ENCODE measurements around the gene PRRT4. TPM values are rescaled to one million over a fixed set of nuclear protein-coding genes. Genes with fewer than 3 reads are reported as not detected.

Gene PRRT4
- total RNA-seq, 6 experiments from 2014 or later = not detected

- no peak overlapping the region for H3K27ac Mint-ChIP-seq
These were observed 7.9 kb downstream of the PRRT4 start for GRCh38 chr7:128353610-128354009.

GRCh38 chr7:128353189-128353588, 8.3 kb downstream of the PRRT4 start:
- H3K9me3 Mint-ChIP-seq = no peaks in the 10 kb centered on the region
- H3K4me1 Mint-ChIP-seq (ENCODE audit: low read depth) = peaks cover 8% of the 10 kb centered on the region; the same call in 1 of the 2 replicates
- H3K4me3 Mint-ChIP-seq = no peak overlapping the region
- no peak overlapping the region for H3K27ac Mint-ChIP-seq
- H3K36me3 Mint-ChIP-seq (ENCODE audit: low read depth) = no peaks in the 10 kb centered on the region
- no peak for TF ChIP-seq CTCF (IDR thresholded peaks at IDR 0.05)
- peaks cover 57% of the 10 kb centered on the region for H3K27me3 Mint-ChIP-seq (ENCODE audit: insufficient read depth)
- no peak for DNase-seq

More at GRCh38 chr7:128353610-128354009, 7.9 kb downstream of the PRRT4 start:
- Mint-ChIP-seq H3K4me1 (ENCODE audit: low read depth) (peaks cover 8% of the 10 kb centered on the region; the same call in 1 of the 2 replicates), H3K27me3 (ENCODE audit: insufficient read depth) (peaks cover 59% of the 10 kb centered on the region), H3K9me3 (no peaks in the 10 kb centered on the region), H3K36me3 (ENCODE audit: low read depth) (no peaks in the 10 kb centered on the region), H3K4me3 (no peak overlapping the region)
- no peak for DNase-seq
- TF ChIP-seq CTCF (IDR thresholded peaks at IDR 0.05) = no peak

GRCh38 chr7:128352636-128353035, 8.9 kb downstream of the PRRT4 start:
- Mint-ChIP-seq H3K36me3 (ENCODE audit: low read depth) (no peaks in the 10 kb centered on the region), H3K4me3 (no peak overlapping the region), H3K27me3 (ENCODE audit: insufficient read depth) (peaks cover 52% of the 10 kb centered on the region), H3K4me1 (ENCODE audit: low read depth) (peaks cover 8% of the 10 kb centered on the region; the same call in 1 of the 2 replicates), H3K9me3 (no peaks in the 10 kb centered on the region), H3K27ac (no peak overlapping the region)
- DNase-seq = no peak
- no peak for TF ChIP-seq CTCF (IDR thresholded peaks at IDR 0.05)

- H3K9me3 Mint-ChIP-seq = no peaks in the 10 kb centered on the region
- H3K27me3 Mint-ChIP-seq (ENCODE audit: insufficient read depth) = peaks cover 50% of the 10 kb centered on the region
- no peaks in the 10 kb centered on the region for H3K36me3 Mint-ChIP-seq (ENCODE audit: low read depth)
- peaks cover 5% of the 10 kb centered on the region; the same call in 1 of the 2 replicates for H3K4me1 Mint-ChIP-seq (ENCODE audit: low read depth)
- DNase-seq = no peak
- no peak overlapping the region for H3K27ac Mint-ChIP-seq
- H3K4me3 Mint-ChIP-seq = no peak overlapping the region
- TF ChIP-seq CTCF (IDR thresholded peaks at IDR 0.05) = peak; percentile 58
These were observed 9.3 kb downstream of the PRRT4 start for GRCh38 chr7:128352153-128352537.

- TF ChIP-seq CTCF (IDR thresholded peaks at IDR 0.05) = no peak
- Mint-ChIP-seq H3K27ac (no peak overlapping the region), H3K27me3 (ENCODE audit: insufficient read depth) (peaks cover 46% of the 10 kb centered on the region)
These were observed 10.0 kb downstream of the PRRT4 start for GRCh38 chr7:128351296-128352152.

More at GRCh38 chr7:128351296-128352152, 10.0 kb downstream of the PRRT4 start:
- Mint-ChIP-seq H3K4me3 (no peak overlapping the region), H3K36me3 (ENCODE audit: low read depth) (no peaks in the 10 kb centered on the region), H3K9me3 (no peaks in the 10 kb centered on the region), H3K4me1 (ENCODE audit: low read depth) (no peaks in the 10 kb centered on the region)
- DNase-seq = no peak
